Islet precursor cell (in vitro differentiated cells): Measurements from ENCODE around the gene GET4.
"Not testable (repeated sequence)": the region's sequence is repeated elsewhere in the genome, so short reads cannot be mapped to it uniquely, and the experiment has no call there.

Experiments
- DNase-seq: peaks from one replicate; pipeline ENCODE4 v3.0.0-alpha.2; 2018

GET4 gene

GRCh38 chr7:846958-847650 lies 29.2 kb upstream of the GET4 start:
- DNase-seq, result not testable (repeated sequence)

GRCh38 chr7:847728-848127 lies 28.6 kb upstream of the GET4 start:
- not testable (repeated sequence) for DNase-seq

- no peak for DNase-seq
These were observed 27.2 kb upstream of the GET4 start for GRCh38 chr7:849145-849544.

GRCh38 chr7:849781-850180 lies 26.6 kb upstream of the GET4 start:
- DNase-seq, result no peak

GRCh38 chr7:851204-851603 lies 25.1 kb upstream of the GET4 start:
- no peak for DNase-seq

- DNase-seq, result no peak
These were observed 22.8 kb upstream of the GET4 start for GRCh38 chr7:853366-854117.

- DNase-seq, result no peak
These were observed 22.1 kb upstream of the GET4 start for GRCh38 chr7:854118-854775.

GRCh38 chr7:855686-856369 lies 20.5 kb upstream of the GET4 start:
- no peak for DNase-seq

GRCh38 chr7:856444-857095 lies 19.8 kb upstream of the GET4 start:
- DNase-seq, result no peak

- DNase-seq, result no peak
These were observed 18.7 kb upstream of the GET4 start for GRCh38 chr7:857661-858060.

GRCh38 chr7:859359-860030 lies 16.9 kb upstream of the GET4 start:
- no peak for DNase-seq

GRCh38 chr7:860149-860548 lies 16.2 kb upstream of the GET4 start:
- DNase-seq, result peak; percentile 73

- DNase-seq, result no peak
These were observed 15.1 kb upstream of the GET4 start for GRCh38 chr7:861222-861621.

GRCh38 chr7:862157-862556 lies 14.2 kb upstream of the GET4 start:
- DNase-seq, result no peak

- no peak for DNase-seq
These were observed 13.2 kb upstream of the GET4 start for GRCh38 chr7:863106-863505.

GRCh38 chr7:865921-866320 lies 10.4 kb upstream of the GET4 start:
- DNase-seq, result no peak

GRCh38 chr7:867001-867405 lies 9.4 kb upstream of the GET4 start:
- DNase-seq, result no peak

GRCh38 chr7:867406-868188 lies 8.8 kb upstream of the GET4 start:
- peak; percentile 45 for DNase-seq

- no peak for DNase-seq
These were observed 8.2 kb upstream of the GET4 start for GRCh38 chr7:868189-868486.

GRCh38 chr7:869348-869747 lies 7.0 kb upstream of the GET4 start:
- no peak for DNase-seq

- no peak for DNase-seq
These were observed 4.3 kb upstream of the GET4 start for GRCh38 chr7:871900-872537.
